Coronary artery (tissue), 2 donors: ENCODE results near the gene KCNJ6.
"Not testable (repeated sequence)": the region's sequence is repeated elsewhere in the genome, so short reads cannot be mapped to it uniquely, and the experiment has no call there.

Experiments used
- DNase-seq: peaks from one replicate; pipeline ENCODE4 v3.0.0-alpha.2; 2017; ENCODE audit warnings: low spot score
- H3K27ac ChIP-seq, 2 donors: fragments of 200-600 bp; sonication (generic); one replicate each; pipeline ENCODE4 v1.5.1; 2016 to 2019
- H3K4me3 ChIP-seq: fragments of 200-600 bp; sonication (generic); 2 replicates; pipeline ENCODE4 v1.5.1; 2016; ENCODE audit warnings: mild to moderate bottlenecking, moderate library complexity
- CTCF ChIP-seq: fragments of 200-600 bp; sonication (generic); IDR thresholded peaks from one replicate; pipeline ENCODE4 v1.5.1; 2019; ENCODE audit warnings: antibody characterized with exemption

KCNJ6 gene

GRCh38 chr21:37939838-37940237 lies 23.6 kb upstream of the KCNJ6 start:
- Histone ChIP-seq H3K27ac (no peak overlapping the region), H3K4me3 (no peak overlapping the region)
- DNase-seq, result no peak
- no peak for TF ChIP-seq CTCF

DNA sequence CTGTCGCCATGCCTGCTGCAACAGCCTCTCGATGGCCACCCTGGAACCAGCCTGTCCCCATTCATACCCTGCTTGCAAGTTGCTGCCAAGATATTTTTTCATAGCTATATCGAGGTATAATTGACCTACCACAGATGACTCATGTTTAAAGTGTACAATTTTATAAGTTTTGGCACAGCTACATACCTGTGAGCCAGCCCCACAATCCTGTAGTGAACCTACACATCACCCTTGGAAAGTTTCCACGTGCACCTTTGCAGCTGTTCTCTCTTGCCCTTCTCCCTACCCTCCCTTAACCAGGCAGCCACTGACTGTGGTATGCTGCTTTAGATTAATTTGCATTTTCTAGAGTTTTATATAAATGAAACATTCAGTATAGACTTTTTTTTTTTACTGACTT lies 23.0 kb upstream of the KCNJ6 start:
- Histone ChIP-seq H3K27ac (no peak overlapping the region), H3K4me3 (no peak overlapping the region)
- no peak for DNase-seq
- TF ChIP-seq CTCF, result no peak

DNA sequence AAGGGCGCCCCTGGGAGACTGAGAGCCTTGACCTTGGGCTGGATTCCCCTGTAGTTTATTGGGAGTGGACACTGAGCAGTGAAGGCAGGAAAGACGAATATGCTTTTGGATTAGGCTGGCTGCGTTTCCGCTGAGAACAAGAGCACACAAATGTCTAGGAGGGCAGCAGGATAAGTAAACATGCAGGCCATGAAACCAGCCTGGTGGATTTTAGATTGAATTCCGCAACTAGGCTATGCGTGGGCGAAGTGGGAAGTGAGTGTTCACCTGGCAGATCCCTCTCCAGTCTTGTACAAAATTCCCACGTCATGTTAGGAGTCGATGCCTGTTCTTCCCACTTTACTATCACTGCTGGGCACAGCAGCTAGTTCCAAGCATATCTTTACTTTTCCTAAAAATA lies 21.4 kb upstream of the KCNJ6 start:
- no peak overlapping the region for H3K4me3 ChIP-seq
- no peak overlapping the region for H3K27ac ChIP-seq
- DNase-seq, result no peak
- TF ChIP-seq CTCF, result no peak

DNA sequence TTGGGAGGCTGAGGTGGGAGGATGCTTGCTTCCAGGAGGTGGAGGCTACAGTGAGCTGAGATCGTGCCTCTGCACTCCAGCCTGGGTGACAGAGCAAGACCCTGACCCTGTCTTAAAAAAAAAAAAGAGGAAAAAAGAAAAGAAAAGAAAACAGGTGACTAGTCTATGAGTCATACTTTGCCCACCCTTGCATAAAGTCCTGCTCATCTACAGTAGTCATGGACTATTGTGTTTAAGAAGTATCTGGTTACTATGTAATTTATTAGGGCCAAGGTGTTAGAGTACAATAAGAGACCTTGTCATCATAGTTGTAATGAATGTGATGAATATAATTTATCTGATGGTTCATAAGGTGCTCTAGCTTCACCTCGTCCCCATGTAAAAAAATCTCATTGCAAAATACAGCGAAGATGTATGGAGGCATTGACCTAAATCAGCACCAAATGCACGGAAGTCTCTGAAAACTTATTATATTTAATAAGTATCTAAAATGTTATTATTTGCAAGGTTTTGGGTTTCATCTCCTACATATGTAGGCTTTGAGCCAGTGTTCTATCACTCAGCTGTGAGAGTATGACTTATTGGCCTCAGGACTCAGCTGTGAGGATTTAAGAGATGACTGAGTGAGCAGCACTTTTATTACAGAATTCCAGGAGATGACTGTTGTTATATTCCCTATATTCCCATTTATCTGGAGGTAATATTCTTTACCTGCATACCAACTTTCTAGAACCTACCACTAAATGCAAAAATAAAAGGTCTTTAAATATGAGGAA lies 19.9 kb upstream of the KCNJ6 start:
- H3K4me3 ChIP-seq, result no peak overlapping the region
- no peak for DNase-seq
- TF ChIP-seq CTCF, result no peak
- H3K27ac ChIP-seq, result no peak overlapping the region

- TF ChIP-seq CTCF, result no peak
- no peak for DNase-seq
- Histone ChIP-seq H3K27ac (no peak overlapping the region), H3K4me3 (no peak overlapping the region)
These were observed 16.7 kb upstream of the KCNJ6 start for GRCh38 chr21:37932936-37933335.

GRCh38 chr21:37927711-37928110 lies 11.5 kb upstream of the KCNJ6 start:
- TF ChIP-seq CTCF, result no peak

DNA sequence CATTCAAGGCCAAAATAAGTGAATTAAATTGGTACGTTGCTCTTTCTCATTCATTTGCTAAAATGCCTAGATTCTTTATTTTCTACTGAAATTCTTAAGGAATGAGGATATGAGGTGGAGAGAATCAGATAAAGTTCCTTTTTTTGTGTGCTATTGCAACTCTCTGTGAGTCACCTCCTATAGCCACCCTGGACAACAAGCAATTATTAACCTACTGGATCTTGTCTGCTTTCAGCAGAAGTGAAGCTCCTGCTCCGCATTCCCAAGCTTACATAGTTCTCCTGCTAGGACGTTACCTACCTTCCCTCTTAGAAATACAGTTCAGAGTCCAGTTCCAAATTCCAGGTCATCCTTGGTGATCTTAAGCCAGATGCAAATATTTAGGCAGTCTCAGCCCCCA lies 4.8 kb upstream of the KCNJ6 start:
- no peak for TF ChIP-seq CTCF
- no peak overlapping the region for H3K4me3 ChIP-seq
- H3K27ac ChIP-seq, result no peak overlapping the region
- no peak for DNase-seq

More at GRCh38 chr21:37927711-37928110, 11.5 kb upstream of the KCNJ6 start:
- DNase-seq, result no peak
- Histone ChIP-seq H3K4me3 (no peak overlapping the region), H3K27ac (no peak overlapping the region)

- DNase-seq, H3K4me3 ChIP-seq, H3K27ac ChIP-seq: not testable (repeated sequence)
These were observed 4.0 kb upstream of the KCNJ6 start for GRCh38 chr21:37920302-37920701.
